Astrocyte (in vitro differentiated cells and primary cell): ENCODE measurements around the gene MVP.

Experiments used
- EZH2 ChIP-seq: IDR thresholded peaks from 2 replicates; pipeline ENCODE4 v1.6.1; 2012; ENCODE audit warnings: mild to moderate bottlenecking, low read length, inconsistent platforms; ENCODE audit not compliant: insufficient read depth
- TF ChIP-seq, protein P1 (sequence below): IDR thresholded peaks from 2 replicates; pipeline ENCODE4 v1.5.1; 2011; ENCODE audit warnings: low read depth, mild to moderate bottlenecking, inconsistent platforms, low read length, moderate library complexity; ENCODE audit not compliant: insufficient read depth

DNA sequence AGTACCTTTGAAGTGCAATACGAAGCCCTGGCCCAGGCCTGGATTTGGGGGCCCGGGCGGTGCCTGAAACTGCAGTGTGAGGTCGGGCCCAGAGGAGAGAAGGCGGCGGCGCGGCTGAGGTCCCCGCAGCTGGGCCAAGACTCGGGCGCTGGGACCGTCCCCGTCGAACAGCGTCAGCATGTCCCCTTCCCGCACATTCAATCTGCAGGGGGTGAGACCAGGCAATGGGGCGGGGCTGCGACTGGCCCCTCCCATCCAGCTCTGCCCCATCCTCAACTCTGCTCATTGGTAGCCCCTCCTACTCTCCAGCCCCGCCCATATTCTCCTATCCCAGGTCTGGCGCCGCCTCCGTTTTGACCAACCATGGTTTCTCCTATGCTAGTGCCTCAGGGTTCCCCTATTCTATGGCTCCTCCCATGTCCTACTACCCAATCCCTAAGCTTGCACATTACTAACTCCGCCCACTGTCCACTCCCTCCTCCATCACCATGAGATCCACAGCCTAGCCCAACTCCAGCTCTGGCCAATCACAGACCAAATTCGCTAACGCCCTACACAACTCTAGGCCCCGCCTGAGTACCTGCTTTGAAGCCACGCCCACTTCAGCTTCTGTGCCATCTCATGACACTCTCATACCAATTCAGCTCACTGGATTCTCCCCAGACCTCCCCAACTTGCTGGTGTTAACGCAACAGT lies 57.2 kb downstream of the MVP start:
- TF ChIP-seq, protein P1, sequence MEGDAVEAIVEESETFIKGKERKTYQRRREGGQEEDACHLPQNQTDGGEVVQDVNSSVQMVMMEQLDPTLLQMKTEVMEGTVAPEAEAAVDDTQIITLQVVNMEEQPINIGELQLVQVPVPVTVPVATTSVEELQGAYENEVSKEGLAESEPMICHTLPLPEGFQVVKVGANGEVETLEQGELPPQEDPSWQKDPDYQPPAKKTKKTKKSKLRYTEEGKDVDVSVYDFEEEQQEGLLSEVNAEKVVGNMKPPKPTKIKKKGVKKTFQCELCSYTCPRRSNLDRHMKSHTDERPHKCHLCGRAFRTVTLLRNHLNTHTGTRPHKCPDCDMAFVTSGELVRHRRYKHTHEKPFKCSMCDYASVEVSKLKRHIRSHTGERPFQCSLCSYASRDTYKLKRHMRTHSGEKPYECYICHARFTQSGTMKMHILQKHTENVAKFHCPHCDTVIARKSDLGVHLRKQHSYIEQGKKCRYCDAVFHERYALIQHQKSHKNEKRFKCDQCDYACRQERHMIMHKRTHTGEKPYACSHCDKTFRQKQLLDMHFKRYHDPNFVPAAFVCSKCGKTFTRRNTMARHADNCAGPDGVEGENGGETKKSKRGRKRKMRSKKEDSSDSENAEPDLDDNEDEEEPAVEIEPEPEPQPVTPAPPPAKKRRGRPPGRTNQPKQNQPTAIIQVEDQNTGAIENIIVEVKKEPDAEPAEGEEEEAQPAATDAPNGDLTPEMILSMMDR, result no peak
- no peak for TF ChIP-seq EZH2
